ENCODE measurements around the gene FGFRL1.

FGFRL1 gene, protein sequence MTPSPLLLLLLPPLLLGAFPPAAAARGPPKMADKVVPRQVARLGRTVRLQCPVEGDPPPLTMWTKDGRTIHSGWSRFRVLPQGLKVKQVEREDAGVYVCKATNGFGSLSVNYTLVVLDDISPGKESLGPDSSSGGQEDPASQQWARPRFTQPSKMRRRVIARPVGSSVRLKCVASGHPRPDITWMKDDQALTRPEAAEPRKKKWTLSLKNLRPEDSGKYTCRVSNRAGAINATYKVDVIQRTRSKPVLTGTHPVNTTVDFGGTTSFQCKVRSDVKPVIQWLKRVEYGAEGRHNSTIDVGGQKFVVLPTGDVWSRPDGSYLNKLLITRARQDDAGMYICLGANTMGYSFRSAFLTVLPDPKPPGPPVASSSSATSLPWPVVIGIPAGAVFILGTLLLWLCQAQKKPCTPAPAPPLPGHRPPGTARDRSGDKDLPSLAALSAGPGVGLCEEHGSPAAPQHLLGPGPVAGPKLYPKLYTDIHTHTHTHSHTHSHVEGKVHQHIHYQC

DNA sequence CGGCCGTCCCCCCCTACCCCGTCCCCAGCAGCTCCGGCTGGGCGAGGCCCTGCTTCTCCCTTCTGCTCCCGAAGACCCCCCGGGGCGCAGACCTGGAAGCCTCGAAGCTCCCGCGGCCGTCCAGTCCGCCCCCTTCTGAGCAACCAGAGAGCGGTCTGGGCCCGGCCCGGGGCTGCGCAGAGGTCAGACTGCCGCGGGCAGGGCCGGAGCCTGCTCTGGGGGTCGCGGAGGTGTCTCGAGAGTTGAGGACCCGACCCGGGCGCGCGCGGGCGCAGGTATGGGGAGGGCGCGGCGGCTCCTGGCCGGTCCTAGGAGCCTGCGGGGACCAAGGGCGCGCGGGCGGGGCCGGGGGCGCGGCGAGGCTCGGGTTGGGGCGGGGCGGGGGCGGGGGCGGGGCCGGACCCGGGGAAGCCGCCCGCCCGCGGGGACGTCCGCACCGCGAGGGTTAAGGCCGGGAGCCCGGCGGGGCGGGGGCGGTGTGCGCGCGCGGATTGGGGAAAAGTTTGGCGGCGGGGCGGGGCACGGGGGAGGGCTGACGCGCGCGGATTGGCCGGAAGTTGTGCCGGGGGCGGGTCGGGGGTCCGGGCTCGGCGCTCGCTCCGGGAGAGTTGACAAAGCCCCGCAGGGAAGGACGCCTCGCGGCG is at the start of gene FGFRL1:
TSS of gene FGFRL1 (plus strand) at position 605 of the 644 bp plus-strand sequence. CDS start 860 bp downstream, outside the sequence.
- peak; percentile 92 to 94 for DNase-seq

GRCh38 chr4:962231-963208 is 48.9 kb upstream of the FGFRL1 start:
- no peak for DNase-seq

GRCh38 chr4:963276-964225 is 47.9 kb upstream of the FGFRL1 start:
- DNase-seq = no peak

DNA sequence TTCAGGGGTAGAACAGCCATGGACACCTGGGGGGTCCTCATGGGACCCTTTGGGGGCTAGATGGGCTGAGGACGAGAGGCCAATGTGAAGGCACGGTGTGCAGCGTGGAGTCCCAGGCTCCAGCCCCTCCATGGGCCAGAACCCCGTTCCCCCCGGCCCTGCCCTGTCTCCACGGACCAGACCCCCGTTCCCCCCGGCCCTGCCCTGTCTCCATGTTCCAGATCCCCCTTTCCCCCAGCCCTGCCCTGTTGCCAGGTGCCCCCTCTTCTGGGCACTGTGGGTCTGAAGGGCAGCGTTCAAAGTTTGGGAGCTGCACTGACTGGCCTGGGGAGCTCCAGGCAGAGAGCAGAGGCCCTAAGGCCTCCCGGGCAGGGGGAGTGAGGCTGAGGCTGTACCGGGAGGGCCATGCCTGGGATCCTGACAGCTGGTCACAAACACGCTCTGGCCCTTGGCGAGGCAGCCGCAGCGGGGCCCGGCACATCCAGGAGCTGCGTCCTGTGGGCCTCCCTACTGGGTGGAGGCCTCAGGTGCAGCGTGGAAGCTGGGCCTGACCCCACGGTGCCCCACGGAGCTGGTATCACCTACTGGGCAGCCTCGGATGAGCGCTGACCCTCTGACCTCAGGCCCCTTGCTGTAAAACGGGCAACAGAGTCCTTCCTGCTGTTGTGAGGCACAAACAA is 46.9 kb upstream of the FGFRL1 start:
- DNase-seq = no peak

- DNase-seq = no peak
Measured at GRCh38 chr4:965048-965765, 46.2 kb upstream of the FGFRL1 start.

DNA sequence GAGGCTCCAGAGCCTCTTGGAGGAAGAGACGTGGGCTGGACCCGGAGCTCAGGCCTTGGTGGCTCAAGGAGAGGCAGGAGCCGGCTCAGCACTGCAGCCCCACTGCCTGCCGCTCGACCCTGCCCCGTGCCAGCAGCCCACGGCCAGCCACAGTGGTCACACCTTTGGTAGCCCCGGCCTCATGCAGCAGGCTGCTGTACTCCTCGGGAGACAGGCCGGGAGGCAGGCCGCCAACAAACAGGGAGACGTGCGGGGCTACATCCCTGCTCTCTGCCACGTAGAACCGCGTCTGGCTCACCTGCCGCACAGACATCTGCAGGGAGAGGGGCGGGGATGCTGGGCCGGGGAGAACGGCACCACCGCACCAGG is 45.7 kb upstream of the FGFRL1 start:
- DNase-seq = no peak

DNA sequence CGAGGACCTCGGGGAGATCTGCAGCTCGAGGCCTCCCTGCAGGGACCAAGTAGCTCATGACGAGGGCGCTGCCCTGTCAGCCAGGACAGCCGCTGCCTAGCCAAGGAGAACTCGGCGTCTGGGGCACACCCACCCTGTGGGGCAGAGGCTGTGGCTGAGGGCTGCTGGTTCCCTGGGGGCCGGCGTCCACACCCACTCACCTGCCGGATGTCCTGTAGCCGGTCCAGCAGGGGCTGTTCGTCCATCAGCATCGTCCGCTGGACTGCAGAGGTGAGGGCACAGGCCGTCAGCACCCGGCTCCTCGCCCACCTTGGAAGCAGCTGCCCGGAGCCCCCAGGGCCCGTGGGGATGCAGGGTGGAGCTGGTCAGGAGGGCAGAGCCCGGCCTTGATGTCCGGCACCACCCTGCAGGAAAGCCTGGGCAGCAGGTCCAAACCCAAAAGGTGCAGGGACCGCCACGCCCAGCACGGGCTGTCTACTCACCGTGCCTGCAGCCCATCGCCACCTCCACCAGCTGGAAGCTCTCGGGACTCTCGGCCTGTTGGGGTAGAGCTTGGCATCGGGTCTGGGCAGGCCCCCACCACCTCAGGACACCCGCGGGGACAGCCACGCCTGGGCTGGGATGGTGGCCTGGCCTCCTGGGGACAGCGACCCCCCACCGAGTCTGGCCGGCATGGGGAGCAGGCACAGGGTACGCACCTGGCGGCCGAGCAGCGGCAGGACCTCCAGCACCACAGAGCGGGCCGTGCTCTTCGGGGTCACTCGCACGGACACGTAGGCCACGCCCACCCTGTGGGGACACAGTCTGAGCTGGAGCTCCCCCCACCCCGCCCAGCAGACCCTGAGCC is 44.9 kb upstream of the FGFRL1 start:
- no peak for DNase-seq

DNA sequence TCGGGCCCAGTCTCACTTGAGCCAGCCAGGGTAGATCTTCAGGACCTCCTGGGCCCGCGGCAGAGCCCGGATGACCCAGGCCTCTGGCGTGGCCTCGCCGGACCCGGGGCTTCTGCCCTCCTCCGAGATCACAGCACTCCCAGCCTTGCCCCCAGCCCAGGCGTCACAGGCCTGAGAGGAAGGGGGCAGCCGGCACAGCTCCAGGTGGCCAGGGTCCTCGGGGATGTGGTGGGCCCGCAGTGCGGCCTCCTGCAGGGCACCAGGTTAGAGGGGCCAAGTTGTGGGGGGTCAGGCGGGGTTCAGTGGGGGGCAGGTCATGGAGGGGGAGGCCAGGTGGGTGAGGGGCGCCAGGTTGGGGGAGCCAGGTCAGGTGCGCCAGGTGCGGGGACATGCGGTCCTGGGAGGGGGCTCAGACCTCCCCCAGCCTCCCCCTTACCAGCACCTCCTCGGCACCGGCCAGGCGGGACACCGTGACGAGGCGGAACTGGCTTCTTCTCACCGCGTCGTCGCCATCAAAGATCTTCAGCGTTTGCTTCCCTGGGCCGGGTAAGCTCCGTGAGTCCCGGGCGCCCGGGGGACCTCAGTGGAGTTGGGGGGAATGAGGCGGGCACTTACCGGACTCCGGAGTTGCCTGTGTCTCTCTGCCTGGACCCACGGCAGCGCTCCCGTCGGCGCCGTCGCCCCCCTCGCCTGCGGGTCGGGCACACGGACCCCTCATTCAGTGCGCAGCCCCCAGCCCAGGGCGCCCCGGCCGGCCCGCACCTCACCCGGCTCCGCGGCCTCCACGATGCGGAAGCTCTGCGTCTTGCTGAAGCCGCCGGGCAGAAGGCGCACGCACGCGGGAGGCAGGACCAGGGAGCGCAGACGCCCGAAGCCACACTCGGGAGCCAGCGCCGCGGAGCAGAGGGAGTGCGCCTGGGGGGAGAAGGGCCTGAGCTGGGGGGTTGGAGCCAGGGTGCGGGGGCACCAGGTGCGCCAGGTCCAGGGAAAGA is 44.0 kb upstream of the FGFRL1 start:
- no peak for DNase-seq

- DNase-seq = no peak
Measured at GRCh38 chr4:968221-968620, 43.2 kb upstream of the FGFRL1 start.

- DNase-seq = no peak
Measured at GRCh38 chr4:968621-969394, 42.6 kb upstream of the FGFRL1 start.

DNA sequence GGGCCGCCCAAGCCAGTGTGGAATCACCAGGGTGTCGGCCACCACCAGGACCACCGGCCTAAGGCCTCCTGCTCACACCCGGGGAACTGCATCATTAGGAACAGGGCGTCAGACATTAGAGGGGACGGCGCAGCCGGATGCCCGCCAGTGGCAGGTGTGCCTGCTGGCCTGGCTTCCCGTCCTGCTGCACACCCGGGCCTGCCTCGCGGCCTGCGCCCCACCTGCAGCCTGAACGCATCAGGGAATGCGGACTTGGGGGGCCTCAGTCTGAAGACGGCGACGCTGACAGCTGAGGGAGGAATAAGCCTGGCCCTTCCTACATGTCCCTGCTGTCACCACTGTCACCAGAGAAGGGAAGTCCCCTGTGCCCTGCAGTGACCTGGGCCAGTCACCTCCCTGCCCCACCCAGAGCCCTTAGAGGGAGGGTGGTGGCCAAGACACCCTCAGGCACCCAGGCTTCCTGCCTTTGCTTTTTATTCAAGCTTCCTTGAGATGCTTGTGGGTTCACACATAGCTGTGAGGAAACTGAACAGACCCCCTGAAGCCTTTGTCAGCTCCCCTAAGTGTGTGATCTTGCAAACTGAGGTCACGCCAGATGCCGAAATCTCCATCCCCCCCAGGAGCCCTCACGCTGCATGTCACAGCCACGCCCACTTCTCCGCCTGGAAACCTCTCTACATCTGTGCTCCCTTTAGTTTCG is 41.2 kb upstream of the FGFRL1 start:
- no peak for DNase-seq

- no peak for DNase-seq
Measured at GRCh38 chr4:970854-971520, 40.4 kb upstream of the FGFRL1 start.

DNA sequence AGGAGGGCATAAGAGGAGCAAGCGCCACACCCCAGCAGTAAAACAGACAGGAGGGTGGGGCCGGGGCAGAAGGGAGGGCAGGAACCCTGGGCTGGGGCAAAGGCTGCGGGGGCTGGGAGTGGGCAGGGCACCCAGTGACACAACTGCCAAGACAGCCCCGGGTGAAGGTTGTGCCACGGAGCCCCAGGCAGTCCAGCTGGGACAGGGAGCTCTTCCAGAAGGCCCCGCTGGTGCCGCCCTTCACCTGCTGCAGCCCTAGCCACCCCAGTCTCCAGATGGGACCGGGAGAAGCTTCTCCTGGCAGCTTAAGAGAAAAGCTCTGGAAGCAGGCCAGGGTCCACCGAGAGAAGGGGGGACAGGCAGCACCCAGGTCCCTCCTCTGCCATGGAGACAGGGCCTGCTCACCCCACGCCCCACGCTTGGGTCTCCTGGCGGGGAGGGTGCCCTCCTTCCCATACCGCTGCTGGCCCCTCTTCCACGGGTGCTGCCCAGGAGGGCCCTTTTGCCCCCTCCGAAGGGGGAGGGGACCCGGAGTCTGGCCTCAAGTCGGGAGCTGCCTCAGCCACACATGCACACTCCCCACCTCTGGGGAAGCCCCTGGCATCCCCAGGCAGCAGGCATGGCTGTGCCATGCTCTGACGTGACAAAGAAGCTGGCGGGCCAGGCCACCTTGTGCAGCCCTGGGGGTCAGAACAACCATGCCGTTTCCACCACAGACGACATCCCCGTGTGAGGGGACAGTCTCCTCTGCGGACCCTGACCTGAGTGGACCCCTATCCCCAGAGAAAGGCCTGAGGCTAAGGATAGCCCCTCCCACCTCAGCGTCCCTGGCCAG is 39.5 kb upstream of the FGFRL1 start:
- no peak for DNase-seq

GRCh38 chr4:972651-973424 is 38.6 kb upstream of the FGFRL1 start:
- peak; percentile 22 to 31 for DNase-seq
